Ishikawa (cell line): ENCODE results near the gene LARP4B.

ENCODE experiments used
- CEBPB ChIP-seq: IDR thresholded peaks from 2 replicates; pipeline ENCODE4 v1.6.1; 2012
- CREB1 ChIP-seq: IDR thresholded peaks from 2 replicates; pipeline ENCODE4 v1.6.1; 2012; ENCODE audit warnings: low read depth
- EGR1 ChIP-seq: IDR thresholded peaks from 2 replicates; pipeline ENCODE4 v1.6.1; 2012
- EP300 ChIP-seq: IDR thresholded peaks from 2 replicates; pipeline ENCODE4 v1.6.1; 2012; ENCODE audit warnings: borderline replicate concordance
- FOXM1 ChIP-seq: IDR thresholded peaks from 2 replicates; pipeline ENCODE4 v1.6.1; 2012; ENCODE audit warnings: low read depth, borderline replicate concordance
- NFIC ChIP-seq: IDR thresholded peaks from 2 replicates; pipeline ENCODE4 v1.6.1; 2012
- RAD21 ChIP-seq: IDR thresholded peaks from 2 replicates; pipeline ENCODE4 v1.6.1; 2012; ENCODE audit warnings: low read depth
- TAF1 ChIP-seq: IDR thresholded peaks from 2 replicates; pipeline ENCODE4 v1.6.1; 2012; ENCODE audit warnings: low read depth, mild to moderate bottlenecking
- TCF12 ChIP-seq: IDR thresholded peaks from 2 replicates; pipeline ENCODE4 v1.6.1; 2012; ENCODE audit warnings: low read depth
- TEAD4 ChIP-seq: IDR thresholded peaks from 2 replicates; pipeline ENCODE4 v1.6.1; 2012
- YY1 ChIP-seq: IDR thresholded peaks from 2 replicates; pipeline ENCODE4 v1.6.1; 2012; ENCODE audit warnings: low read depth
- TF ChIP-seq, protein P1 (sequence below): IDR thresholded peaks from 2 replicates; pipeline ENCODE4 v1.6.1; 2012; ENCODE audit warnings: low read depth, mild to moderate bottlenecking
- TF ChIP-seq, protein P2 (sequence below): IDR thresholded peaks from 2 replicates; pipeline ENCODE4 v1.6.1; 2012
- TF ChIP-seq, protein P3 (sequence below): IDR thresholded peaks from 2 replicates; pipeline ENCODE4 v1.6.1; 2012

DNA sequence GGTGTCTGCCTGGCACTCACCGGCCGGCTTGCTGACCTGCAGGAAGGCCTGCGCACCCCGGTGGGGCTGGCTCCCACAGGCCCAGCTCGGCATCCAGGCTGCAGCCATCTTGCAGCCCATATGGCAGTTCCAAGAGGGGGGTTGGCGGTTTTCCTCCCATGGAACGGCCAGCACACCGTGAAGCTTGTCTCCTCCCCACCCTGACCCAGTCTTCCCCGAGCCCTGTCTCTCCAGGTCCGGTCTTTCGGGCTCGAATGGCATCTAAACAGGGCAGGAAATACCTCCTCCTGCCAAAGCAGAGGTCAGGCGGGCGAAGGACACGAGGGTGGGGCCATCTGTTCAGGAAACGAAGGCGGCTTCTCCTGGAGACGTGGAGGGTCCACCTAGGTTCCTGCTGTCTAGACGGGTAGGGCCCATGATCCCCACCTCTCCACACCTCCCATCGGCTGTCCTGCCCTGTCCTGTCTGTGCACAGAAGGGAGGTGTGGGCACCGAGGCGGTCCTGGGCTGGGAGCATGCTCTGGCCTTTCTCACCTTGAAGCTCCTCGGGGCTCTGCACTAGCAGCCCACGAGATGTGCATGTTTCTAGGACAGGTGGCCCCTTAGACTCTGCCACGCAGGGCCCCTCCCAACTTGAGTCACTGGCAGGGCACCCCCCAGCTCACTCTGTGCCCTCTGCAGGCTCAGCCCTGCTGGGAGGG lies 128.3 kb downstream of the LARP4B start:
- TF ChIP-seq TEAD4, result no peak
- TF ChIP-seq RAD21, result no peak
- no peak for TF ChIP-seq TAF1
- TF ChIP-seq EP300, result no peak
- TF ChIP-seq YY1, result no peak
- TF ChIP-seq, protein P1, sequence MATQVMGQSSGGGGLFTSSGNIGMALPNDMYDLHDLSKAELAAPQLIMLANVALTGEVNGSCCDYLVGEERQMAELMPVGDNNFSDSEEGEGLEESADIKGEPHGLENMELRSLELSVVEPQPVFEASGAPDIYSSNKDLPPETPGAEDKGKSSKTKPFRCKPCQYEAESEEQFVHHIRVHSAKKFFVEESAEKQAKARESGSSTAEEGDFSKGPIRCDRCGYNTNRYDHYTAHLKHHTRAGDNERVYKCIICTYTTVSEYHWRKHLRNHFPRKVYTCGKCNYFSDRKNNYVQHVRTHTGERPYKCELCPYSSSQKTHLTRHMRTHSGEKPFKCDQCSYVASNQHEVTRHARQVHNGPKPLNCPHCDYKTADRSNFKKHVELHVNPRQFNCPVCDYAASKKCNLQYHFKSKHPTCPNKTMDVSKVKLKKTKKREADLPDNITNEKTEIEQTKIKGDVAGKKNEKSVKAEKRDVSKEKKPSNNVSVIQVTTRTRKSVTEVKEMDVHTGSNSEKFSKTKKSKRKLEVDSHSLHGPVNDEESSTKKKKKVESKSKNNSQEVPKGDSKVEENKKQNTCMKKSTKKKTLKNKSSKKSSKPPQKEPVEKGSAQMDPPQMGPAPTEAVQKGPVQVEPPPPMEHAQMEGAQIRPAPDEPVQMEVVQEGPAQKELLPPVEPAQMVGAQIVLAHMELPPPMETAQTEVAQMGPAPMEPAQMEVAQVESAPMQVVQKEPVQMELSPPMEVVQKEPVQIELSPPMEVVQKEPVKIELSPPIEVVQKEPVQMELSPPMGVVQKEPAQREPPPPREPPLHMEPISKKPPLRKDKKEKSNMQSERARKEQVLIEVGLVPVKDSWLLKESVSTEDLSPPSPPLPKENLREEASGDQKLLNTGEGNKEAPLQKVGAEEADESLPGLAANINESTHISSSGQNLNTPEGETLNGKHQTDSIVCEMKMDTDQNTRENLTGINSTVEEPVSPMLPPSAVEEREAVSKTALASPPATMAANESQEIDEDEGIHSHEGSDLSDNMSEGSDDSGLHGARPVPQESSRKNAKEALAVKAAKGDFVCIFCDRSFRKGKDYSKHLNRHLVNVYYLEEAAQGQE, result no peak
- TF ChIP-seq FOXM1, result no peak
- TF ChIP-seq CEBPB, result no peak
- TF ChIP-seq, protein P2, sequence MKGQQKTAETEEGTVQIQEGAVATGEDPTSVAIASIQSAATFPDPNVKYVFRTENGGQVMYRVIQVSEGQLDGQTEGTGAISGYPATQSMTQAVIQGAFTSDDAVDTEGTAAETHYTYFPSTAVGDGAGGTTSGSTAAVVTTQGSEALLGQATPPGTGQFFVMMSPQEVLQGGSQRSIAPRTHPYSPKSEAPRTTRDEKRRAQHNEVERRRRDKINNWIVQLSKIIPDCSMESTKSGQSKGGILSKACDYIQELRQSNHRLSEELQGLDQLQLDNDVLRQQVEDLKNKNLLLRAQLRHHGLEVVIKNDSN, result no peak
- TF ChIP-seq, protein P3, sequence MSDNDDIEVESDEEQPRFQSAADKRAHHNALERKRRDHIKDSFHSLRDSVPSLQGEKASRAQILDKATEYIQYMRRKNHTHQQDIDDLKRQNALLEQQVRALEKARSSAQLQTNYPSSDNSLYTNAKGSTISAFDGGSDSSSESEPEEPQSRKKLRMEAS, result no peak
- no peak for TF ChIP-seq NFIC
- no peak for TF ChIP-seq EGR1
- no peak for TF ChIP-seq CREB1
- TF ChIP-seq TCF12, result no peak
